T-helper 1 cell (primary cell): Measurements from ENCODE around the gene ZKSCAN4.

Experiments
- DNase-seq, 5 donors: peaks; one replicate each; pipeline ENCODE4 v3.0.0-alpha.2; 2012 to 2020
- total RNA-seq, 4 donors: gene quantifications; one replicate each; lab custom pipeline; 2026; lab: John Stamatoyannopoulos, UW

Gene ZKSCAN4
- 2.5 to 7.0 (median 5.4) reads per million in 4 donors for total RNA-seq

GRCh38 chr6:28252009-28252975 lies at the start of gene ZKSCAN4:
Gene ZKSCAN4, minus strand, starts transcription at chr6:28252269. Its CDS starts 289 bp downstream, at chr6:28251980.
- DNase-seq, result peak; percentile 33 to 87 (median 57)

- DNase-seq, result no peak
Measured at GRCh38 chr6:28296520-28297060, 44.5 kb upstream of the ZKSCAN4 start.

GRCh38 chr6:28295326-28295725 lies 43.3 kb upstream of the ZKSCAN4 start:
- DNase-seq, result no peak

GRCh38 chr6:28291573-28291972 lies 39.5 kb upstream of the ZKSCAN4 start:
- DNase-seq, result no peak

- no peak for DNase-seq
Measured at GRCh38 chr6:28282926-28283325, 30.9 kb upstream of the ZKSCAN4 start.

GRCh38 chr6:28281288-28282064 lies 29.4 kb upstream of the ZKSCAN4 start, which contains the start of gene PGBD1:
Gene PGBD1, plus strand, starts transcription at chr6:28281572. Its CDS starts 2,242 bp downstream, at chr6:28283814.
- peak in 3 of 5 donors; percentile 14 to 61 (median 17) for DNase-seq

- no peak for DNase-seq
Measured at GRCh38 chr6:28280595-28281287, 28.7 kb upstream of the ZKSCAN4 start.

- DNase-seq, result no peak
Measured at GRCh38 chr6:28277746-28278145, 25.7 kb upstream of the ZKSCAN4 start.

GRCh38 chr6:28274888-28275287 lies 22.8 kb upstream of the ZKSCAN4 start:
- DNase-seq, result no peak

- peak in 1 of 5 donors; percentile 25 for DNase-seq
Measured at GRCh38 chr6:28269492-28269891, 17.4 kb upstream of the ZKSCAN4 start.

GRCh38 chr6:28267695-28268059 lies 15.6 kb upstream of the ZKSCAN4 start:
- DNase-seq, result no peak

- DNase-seq, result peak; percentile 43 to 90 (median 61)
Measured at GRCh38 chr6:28266962-28267694, 15.1 kb upstream of the ZKSCAN4 start, which contains the start of gene ZSCAN26. Gene ZSCAN26, plus strand, starts transcription at chr6:28267143. Its CDS starts 4,777 bp downstream, at chr6:28271920.

GRCh38 chr6:28266563-28266961 lies 14.5 kb upstream of the ZKSCAN4 start:
- DNase-seq, result no peak

GRCh38 chr6:28264834-28265401 lies 12.8 kb upstream of the ZKSCAN4 start:
- DNase-seq, result peak in 1 of 5 donors; percentile 8

GRCh38 chr6:28263922-28264321 lies 11.9 kb upstream of the ZKSCAN4 start:
- no peak for DNase-seq

GRCh38 chr6:28258877-28259777 lies 7.1 kb upstream of the ZKSCAN4 start, which contains the start of gene NKAPL:
Gene NKAPL, plus strand, starts transcription at chr6:28259297. Its CDS starts 75 bp downstream, at chr6:28259372.
- DNase-seq, result peak in 4 of 5 donors; percentile 10 to 52 (median 21)

- DNase-seq, result no peak
Measured at GRCh38 chr6:28257042-28257441, 5.0 kb upstream of the ZKSCAN4 start.

- no peak for DNase-seq
Measured at GRCh38 chr6:28254121-28254519, 2.1 kb upstream of the ZKSCAN4 start.

GRCh38 chr6:28251661-28252008 lies 434 bp downstream of the ZKSCAN4 start:
- DNase-seq, result peak in 3 of 5 donors; percentile 1 to 59 (median 12)

- DNase-seq, result no peak
Measured at GRCh38 chr6:28250747-28251146, 1.3 kb downstream of the ZKSCAN4 start.
